Neural cell (in vitro differentiated cells): ENCODE data around the gene TRIP6.

Experiments used
- CTCF ChIP-seq: fragments of 450-650 bp; IDR thresholded peaks from 2 replicates; pipeline ENCODE4 v1.5.1; 2014; ENCODE audit warnings: antibody characterized with exemption, mild to moderate bottlenecking, moderate library complexity; ENCODE audit not compliant: poor library complexity, severe bottlenecking
- EZH2 ChIP-seq: fragments of 200-600, 300-800 bp; shearing (Covaris generic), sonication (generic); IDR thresholded peaks from 2 replicates; pipeline ENCODE4 v1.6.1; 2014; ENCODE audit warnings: antibody characterized with exemption, low read length, borderline replicate concordance, mild to moderate bottlenecking; ENCODE audit not compliant: insufficient read depth, poor library complexity, severe bottlenecking
- MXI1 ChIP-seq: fragments of 450-650 bp; conservative IDR thresholded peaks from 2 replicates; pipeline ENCODE4 v1.6.1; 2014; ENCODE audit warnings: antibody characterized with exemption, mild to moderate bottlenecking; ENCODE audit not compliant: poor library complexity, severe bottlenecking
- RAD21 ChIP-seq: fragments of 450-650 bp; conservative IDR thresholded peaks from 2 replicates; pipeline ENCODE4 v1.6.1; 2014; ENCODE audit warnings: antibody characterized with exemption, mild to moderate bottlenecking, moderate library complexity

GRCh38 chr7:100874300-100874576 is 7.1 kb downstream of the TRIP6 start:
- TF ChIP-seq MXI1 (no peak), CTCF (no peak), EZH2 (no peak), RAD21 (no peak)
